ENCODE measurements around the gene ITGAL. TPM values are rescaled to one million over a fixed set of nuclear protein-coding genes. Genes with fewer than 3 reads are reported as not detected.

ITGAL gene
- total and polyA plus RNA-seq, 7 donors = 0.60 to 20.7 (median 2.8) TPM

DNA sequence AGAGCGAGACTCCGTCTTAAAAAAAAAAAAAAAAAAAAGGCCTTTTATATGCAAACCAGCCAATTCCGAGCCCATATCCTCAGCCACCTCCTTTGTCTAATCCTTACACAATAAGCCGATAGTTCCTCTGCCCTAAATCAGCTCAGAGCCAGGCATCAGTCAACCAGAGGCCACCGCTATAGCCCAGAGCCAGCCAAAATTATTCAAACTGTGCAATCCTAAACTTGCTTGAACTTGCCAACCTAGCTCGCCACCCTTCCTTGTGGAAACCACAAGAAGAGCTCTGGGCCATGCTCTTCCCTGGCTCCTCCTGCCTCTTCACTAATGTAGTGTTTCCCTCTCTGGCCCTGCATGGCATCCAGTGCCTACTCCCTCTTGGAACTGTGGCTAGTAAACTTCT is 17.7 kb downstream of the ITGAL start:
- Histone ChIP-seq H3K27me3 (peaks cover 0 to 5% (median 0%) of the 10 kb centered on the region in 3 donors), H3K36me3 (no peaks in the 10 kb centered on the region), H3K4me3 (no peak overlapping the region), H3K9me3 (no peaks in the 10 kb centered on the region), H3K27ac (no peak overlapping the region), H3K4me1 (no peaks in the 10 kb centered on the region)
- 92% methylated on average over 6 of the region's 6 CpGs for WGBS, 2 donors
- intact Hi-C loops (cut with DNase I) = no loop called here
- TF ChIP-seq POLR2A (IDR thresholded peaks at IDR 0.05) (no peak), POLR2AphosphoS5 (IDR thresholded peaks at IDR 0.05) (no peak), EP300 (IDR thresholded peaks at IDR 0.05) (no peak)
- TF ChIP-seq, protein P1, sequence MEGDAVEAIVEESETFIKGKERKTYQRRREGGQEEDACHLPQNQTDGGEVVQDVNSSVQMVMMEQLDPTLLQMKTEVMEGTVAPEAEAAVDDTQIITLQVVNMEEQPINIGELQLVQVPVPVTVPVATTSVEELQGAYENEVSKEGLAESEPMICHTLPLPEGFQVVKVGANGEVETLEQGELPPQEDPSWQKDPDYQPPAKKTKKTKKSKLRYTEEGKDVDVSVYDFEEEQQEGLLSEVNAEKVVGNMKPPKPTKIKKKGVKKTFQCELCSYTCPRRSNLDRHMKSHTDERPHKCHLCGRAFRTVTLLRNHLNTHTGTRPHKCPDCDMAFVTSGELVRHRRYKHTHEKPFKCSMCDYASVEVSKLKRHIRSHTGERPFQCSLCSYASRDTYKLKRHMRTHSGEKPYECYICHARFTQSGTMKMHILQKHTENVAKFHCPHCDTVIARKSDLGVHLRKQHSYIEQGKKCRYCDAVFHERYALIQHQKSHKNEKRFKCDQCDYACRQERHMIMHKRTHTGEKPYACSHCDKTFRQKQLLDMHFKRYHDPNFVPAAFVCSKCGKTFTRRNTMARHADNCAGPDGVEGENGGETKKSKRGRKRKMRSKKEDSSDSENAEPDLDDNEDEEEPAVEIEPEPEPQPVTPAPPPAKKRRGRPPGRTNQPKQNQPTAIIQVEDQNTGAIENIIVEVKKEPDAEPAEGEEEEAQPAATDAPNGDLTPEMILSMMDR (IDR thresholded peaks at IDR 0.05) = no peak
- DNase-seq = no peak

DNA sequence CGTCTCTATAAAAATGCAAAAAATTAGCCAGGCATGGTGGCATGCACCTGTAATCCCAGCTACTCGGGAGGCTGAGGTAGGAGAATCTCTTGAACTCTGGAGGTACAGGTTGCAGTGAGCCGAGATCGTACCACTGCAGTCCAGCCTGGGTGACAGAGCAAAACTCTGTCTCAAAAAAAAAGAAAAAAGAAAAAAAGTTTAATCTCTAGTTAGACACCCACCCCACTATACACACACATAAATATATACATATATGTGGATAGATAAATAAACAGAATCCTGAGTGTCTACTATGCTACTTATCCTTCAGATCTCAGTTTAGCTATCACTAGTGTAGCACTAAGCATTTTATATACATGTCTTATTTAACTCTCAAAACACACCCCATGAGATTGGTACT is 18.7 kb downstream of the ITGAL start:
- WGBS, 2 donors = 85 to 92% methylated on average over 4 of the region's 4 CpGs
- H3K4me3 ChIP-seq = no peak overlapping the region
- intact Hi-C loops (cut with DNase I) = no loop called here

DNA sequence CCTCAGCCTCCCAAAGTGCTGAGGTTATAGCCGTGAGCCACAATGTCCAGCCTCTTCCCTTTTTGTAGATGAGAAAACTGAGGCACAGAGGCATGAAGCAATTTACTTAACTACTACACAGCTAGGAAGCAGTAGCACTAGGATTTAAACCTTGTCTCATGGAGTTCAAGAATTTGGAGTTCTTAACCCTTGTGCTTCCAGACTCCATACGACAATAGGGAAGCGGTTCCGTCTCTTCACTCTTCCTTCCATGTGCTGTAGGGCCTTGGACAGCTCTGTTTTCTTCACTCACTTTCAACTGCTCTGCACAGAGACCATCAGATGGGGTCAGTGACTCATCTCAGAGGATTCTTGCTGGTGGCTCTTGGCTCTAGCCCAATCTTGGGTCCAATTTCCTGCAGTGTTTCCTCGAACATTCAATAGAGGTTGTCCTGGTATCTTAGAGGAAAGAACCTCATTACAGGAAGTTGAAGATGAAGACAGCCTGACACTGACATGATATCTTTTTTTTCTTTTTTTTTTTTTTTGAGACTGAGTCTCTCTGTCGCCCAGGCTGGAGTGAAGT is 19.3 kb downstream of the ITGAL start:
- peaks cover 0 to 13% (median 0%) of the 10 kb centered on the region in 3 donors for H3K27me3 ChIP-seq
- no peak for TF ChIP-seq POLR2A (IDR thresholded peaks at IDR 0.05)
- DNase-seq = no peak
- no peak overlapping the region for H3K4me3 ChIP-seq
- H3K4me1 ChIP-seq = no peaks in the 10 kb centered on the region
- H3K36me3 ChIP-seq = no peaks in the 10 kb centered on the region
- H3K27ac ChIP-seq = no peak overlapping the region
- intact Hi-C loops (cut with DNase I) = no loop called here
- 59 to 63% methylated on average over 6 of the region's 6 CpGs for WGBS, 2 donors
- H3K9me3 ChIP-seq = no peaks in the 10 kb centered on the region

More for the DNA sequence above, 18.7 kb downstream of the ITGAL start:
- DNase-seq = no peak
- H3K27me3 ChIP-seq = peaks cover 0 to 9% (median 0%) of the 10 kb centered on the region in 3 donors
- no peak overlapping the region for H3K27ac ChIP-seq
- no peaks in the 10 kb centered on the region for H3K9me3 ChIP-seq
- no peaks in the 10 kb centered on the region for H3K4me1 ChIP-seq
- H3K36me3 ChIP-seq = no peaks in the 10 kb centered on the region
- TF ChIP-seq POLR2AphosphoS5 (IDR thresholded peaks at IDR 0.05) (no peak), POLR2A (IDR thresholded peaks at IDR 0.05) (no peak), EP300 (IDR thresholded peaks at IDR 0.05) (no peak)
- TF ChIP-seq, protein P1 (IDR thresholded peaks at IDR 0.05) = no peak

DNA sequence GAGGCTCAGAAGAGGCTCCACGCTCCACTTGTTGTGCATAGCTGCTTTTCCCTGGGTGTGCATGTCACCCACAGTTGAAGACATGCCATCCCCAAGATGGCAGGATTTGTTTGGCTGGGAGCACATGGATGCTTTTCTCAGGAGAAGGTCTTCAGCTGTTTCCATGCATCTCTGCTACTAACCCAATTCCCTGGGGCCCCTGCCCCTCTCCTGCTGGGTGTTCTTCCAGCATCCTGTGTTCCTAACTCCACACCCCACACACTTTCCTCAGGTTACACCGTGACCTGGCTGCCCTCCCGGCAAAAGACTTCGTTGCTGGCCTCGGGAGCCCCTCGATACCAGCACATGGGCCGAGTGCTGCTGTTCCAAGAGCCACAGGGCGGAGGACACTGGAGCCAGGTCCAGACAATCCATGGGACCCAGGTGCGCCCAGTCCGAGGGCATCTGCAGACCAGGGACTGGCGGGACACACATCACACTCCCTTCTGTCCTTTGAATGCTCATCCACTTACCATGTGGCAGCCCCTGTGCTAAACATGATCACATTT is 21.5 kb downstream of the ITGAL start:
- Histone ChIP-seq H3K9me3 (no peaks in the 10 kb centered on the region), H3K4me1 (no peaks in the 10 kb centered on the region), H3K36me3 (no peaks in the 10 kb centered on the region), H3K27me3 (peaks cover 0 to 8% (median 0%) of the 10 kb centered on the region in 3 donors), H3K27ac (no peak overlapping the region), H3K4me3 (no peak overlapping the region)
- DNase-seq = no peak
- whole genome bisulfite sequencing, 2 donors = 88 to 90% methylated on average over 11 of the region's 11 CpGs
- TF ChIP-seq, protein P1 (IDR thresholded peaks at IDR 0.05) = no peak
- no peak for TF ChIP-seq POLR2A (IDR thresholded peaks at IDR 0.05)
- TF ChIP-seq POLR2AphosphoS5 (IDR thresholded peaks at IDR 0.05) = no peak
- no peak for TF ChIP-seq EP300 (IDR thresholded peaks at IDR 0.05)
- intact Hi-C loops (cut with DNase I) = no loop called here

DNA sequence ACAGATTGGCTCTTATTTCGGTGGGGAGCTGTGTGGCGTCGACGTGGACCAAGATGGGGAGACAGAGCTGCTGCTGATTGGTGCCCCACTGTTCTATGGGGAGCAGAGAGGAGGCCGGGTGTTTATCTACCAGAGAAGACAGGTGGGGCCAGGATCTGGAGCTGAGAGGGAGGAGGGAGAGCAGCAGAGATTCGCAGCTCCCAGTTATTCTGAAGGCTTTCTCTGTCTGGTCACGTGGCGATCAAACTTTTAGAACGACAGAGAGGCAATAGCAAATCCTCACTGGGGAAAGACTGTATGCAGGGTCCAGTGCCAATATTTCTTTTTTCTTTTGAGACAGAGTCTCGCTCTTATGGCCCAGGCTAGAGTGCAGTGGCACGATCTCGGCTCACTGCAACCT is 22.2 kb downstream of the ITGAL start:
- no peak overlapping the region for H3K4me3 ChIP-seq
- no peak overlapping the region for H3K27ac ChIP-seq
- H3K9me3 ChIP-seq = no peaks in the 10 kb centered on the region
- DNase-seq = no peak
- no peaks in the 10 kb centered on the region for H3K4me1 ChIP-seq
- H3K27me3 ChIP-seq = peaks cover 0 to 8% (median 0%) of the 10 kb centered on the region in 3 donors
- WGBS, 2 donors = 77 to 78% methylated on average over 12 of the region's 12 CpGs
- intact Hi-C loops (cut with DNase I) = no loop called here
- H3K36me3 ChIP-seq = no peaks in the 10 kb centered on the region
- no peak for TF ChIP-seq EP300 (IDR thresholded peaks at IDR 0.05)
- TF ChIP-seq, protein P1 (IDR thresholded peaks at IDR 0.05) = no peak
- TF ChIP-seq POLR2A (IDR thresholded peaks at IDR 0.05) = no peak
- no peak for TF ChIP-seq POLR2AphosphoS5 (IDR thresholded peaks at IDR 0.05)

Data from sigmoid colon (tissue), 7 donors.